ENCODE results near the gene CCSAP.

Gene CCSAP

DNA sequence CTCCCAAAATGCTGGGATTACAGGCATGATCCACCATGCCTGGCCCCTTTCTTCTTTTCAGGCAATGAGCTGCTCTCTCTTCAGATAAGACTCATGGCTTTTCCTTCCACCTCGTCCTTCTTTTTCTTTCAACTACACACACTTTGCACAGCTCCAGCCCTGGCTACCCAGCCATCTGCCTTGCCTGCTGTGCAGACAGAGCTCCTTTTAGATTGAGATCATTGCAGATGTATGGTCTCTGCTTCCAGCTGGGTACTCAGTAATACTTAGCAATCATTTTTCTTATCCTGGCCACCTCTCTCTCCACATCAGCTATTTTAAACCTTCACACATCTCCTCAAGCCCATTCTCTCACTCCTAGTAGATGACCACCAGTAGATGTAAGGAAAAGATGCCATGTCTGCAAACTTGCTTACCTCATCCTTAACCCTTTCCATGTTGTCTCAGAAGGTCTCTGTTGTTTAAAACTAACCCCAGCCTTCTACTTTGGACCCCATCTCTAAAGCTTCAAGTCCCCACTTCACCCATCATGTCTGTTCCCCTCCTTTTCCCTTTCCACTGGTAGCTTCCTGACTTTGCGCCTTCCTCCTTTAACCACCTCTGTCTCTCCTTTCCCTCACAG is 64.6 kb downstream of the CCSAP start:
- peaks cover 42% of the 10 kb centered on the region for H3K4me1 Mint-ChIP-seq (ENCODE audit: low read depth)

DNA sequence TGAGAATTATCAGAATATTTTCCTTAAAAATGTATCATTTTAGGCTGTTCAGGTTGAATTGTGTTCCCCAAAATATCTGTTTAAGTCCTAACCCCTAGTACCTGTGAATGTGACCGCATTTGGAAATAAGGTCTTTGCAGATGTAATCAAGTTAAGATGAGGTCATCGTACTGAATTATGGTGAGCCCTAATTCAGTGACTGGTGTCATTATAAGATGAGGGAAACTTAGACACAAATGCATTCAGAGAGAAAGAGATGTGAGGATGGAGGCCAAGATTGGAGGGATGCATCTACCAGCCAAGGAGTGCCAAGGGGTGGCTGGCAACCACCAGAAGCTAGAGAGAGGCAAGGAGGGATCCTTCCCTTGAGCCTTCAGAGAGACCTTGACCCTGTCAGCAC is 67.8 kb downstream of the CCSAP start:
- Mint-ChIP-seq H3K27ac (no peak overlapping the region), H3K9me3 (no peaks in the 10 kb centered on the region), H3K27me3 (no peaks in the 10 kb centered on the region), H3K4me3 (no peak overlapping the region), H3K4me1 (ENCODE audit: low read depth) (peaks cover 31% of the 10 kb centered on the region), H3K36me3 (ENCODE audit: low read depth) (no peaks in the 10 kb centered on the region)

More for the DNA sequence above, 64.6 kb downstream of the CCSAP start:
- Mint-ChIP-seq H3K4me3 (no peak overlapping the region), H3K9me3 (peaks cover 8% of the 10 kb centered on the region), H3K36me3 (ENCODE audit: low read depth) (peaks cover 15% of the 10 kb centered on the region), H3K27me3 (no peaks in the 10 kb centered on the region), H3K27ac (no peak overlapping the region)

DNA sequence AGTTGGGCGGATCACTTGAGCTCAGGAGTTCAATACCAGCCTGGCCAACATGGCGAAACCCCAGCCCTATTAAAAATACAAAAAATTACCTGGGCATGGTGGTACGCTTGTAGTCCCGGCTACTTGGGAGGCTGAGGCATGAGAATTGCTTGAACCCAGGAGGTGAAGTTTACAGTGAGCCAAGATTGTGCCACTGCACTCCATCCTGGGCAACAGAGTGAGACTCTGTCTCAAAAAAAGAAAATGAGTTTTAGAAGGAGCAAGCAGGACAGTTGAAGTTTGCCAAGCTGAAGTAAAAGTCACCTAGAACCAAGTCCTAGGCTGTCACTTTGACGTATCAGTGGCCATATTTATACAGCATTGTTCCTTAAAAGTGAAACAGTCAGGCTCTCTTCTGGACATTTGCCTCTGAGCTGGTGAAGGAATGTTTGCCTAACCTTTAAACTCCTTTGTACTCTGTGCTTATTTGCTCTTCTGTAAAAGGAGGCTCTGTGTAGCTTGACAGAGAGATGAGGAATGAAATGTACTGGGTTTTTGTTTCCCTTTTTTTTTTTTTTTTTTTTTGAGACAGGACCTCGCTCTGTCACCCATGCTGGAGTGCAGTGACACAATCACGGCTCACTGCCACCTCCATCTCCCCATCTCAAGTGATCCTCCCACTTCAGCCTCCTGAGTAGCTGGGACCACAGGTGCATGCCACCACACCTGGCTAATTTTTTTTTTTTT is 69.2 kb downstream of the CCSAP start:
- H3K4me1 Mint-ChIP-seq (ENCODE audit: low read depth), result peaks cover 29% of the 10 kb centered on the region
- H3K36me3 Mint-ChIP-seq (ENCODE audit: low read depth), result no peaks in the 10 kb centered on the region
- no peak overlapping the region for H3K4me3 Mint-ChIP-seq
- H3K9me3 Mint-ChIP-seq, result no peaks in the 10 kb centered on the region
- no peaks in the 10 kb centered on the region for H3K27me3 Mint-ChIP-seq
- no peak overlapping the region for H3K27ac Mint-ChIP-seq

DNA sequence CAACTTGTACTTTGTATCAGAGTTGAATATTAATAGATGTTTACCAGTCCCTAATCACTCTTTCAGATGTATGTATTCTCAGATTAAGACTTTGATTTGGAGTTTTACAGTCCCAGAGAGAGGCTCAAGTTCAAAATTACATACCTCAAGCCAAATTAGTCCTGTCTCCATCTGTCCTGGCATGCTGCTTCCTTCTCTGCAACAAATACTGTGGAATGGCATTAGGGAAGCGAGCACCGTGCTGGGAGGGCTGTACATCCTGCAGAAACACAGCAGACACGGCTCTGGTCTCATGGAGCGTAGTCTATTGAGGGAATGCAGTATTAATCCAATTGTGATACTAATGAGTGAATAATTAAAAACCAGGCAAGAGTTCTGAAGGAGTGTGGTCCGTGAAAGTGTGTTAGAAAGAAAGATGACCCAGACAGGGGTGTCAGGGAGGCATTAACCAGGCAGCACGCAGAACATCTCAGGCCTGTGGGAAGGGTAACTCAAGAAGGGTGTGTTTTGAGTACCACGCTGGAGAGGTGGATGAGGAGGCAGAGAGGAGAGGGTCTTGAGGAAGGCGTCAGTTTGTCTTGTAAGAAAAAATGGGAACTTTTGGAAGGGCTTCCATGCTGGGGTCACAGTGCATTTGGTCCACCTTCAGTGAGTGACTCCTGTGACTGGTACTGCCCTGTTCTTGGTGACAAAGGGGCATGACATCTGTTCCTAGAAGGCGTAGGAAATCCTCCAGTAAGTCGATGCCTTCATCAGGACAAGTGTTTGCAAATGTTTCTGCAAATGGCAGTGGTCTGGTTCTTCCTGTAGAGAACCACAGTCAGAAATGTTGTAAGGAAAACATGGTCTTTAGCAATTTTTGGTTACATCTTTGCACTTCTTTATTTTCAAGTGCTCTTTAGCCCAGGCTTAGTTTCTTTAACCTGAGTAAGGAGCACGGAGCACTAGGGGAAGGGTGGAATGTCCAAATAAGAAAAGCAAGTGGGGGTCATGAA is 70.4 kb downstream of the CCSAP start:
- Mint-ChIP-seq H3K9me3 (no peaks in the 10 kb centered on the region), H3K4me3 (peak overlapping the region; percentile 95), H3K27me3 (no peaks in the 10 kb centered on the region), H3K27ac (peak overlapping the region; percentile 89), H3K4me1 (ENCODE audit: low read depth) (peaks cover 29% of the 10 kb centered on the region), H3K36me3 (ENCODE audit: low read depth) (no peaks in the 10 kb centered on the region)

GRCh38 chr1:229271448-229272159 is 71.2 kb downstream of the CCSAP start:
- H3K4me3 Mint-ChIP-seq, result peak overlapping the region; percentile 95
- H3K27me3 Mint-ChIP-seq, result no peaks in the 10 kb centered on the region
- peak overlapping the region; percentile 89 for H3K27ac Mint-ChIP-seq
- H3K4me1 Mint-ChIP-seq (ENCODE audit: low read depth), result peaks cover 33% of the 10 kb centered on the region
- no peaks in the 10 kb centered on the region for H3K36me3 Mint-ChIP-seq (ENCODE audit: low read depth)
- H3K9me3 Mint-ChIP-seq, result peaks cover 4% of the 10 kb centered on the region

Measured in stimulated activated naive CD8-positive, alpha-beta T cell treated with anti-CD3 and anti-CD28 coated beads, Interleukin-15, Interleukin-2, amounts not matched to agents 100 ng/mL and 50 ng/mL, for 24 hours (primary cell).